H1 (cell line): Measurements from ENCODE around the gene PECR. TPM values are rescaled to one million over a fixed set of nuclear protein-coding genes. Genes with fewer than 3 reads are reported as not detected.

Source experiments
- RFX5 ChIP-seq: IDR thresholded peaks from 2 replicates; pipeline ENCODE4 v1.6.1; 2011; ENCODE audit warnings: low read depth, low read length, improper control_type of control experiment, borderline replicate concordance
- SAP30 ChIP-seq: fragments of 300-600 bp; sonication (generic); IDR thresholded peaks from 2 replicates; pipeline ENCODE4 v1.7.1; 2012; ENCODE audit warnings: low read length, moderate library complexity, mild to moderate bottlenecking, inconsistent platforms; ENCODE audit not compliant: insufficient read depth, insufficient replicate concordance
- SIX5 ChIP-seq: IDR thresholded peaks from 2 replicates; pipeline ENCODE4 v1.6.1; 2011; ENCODE audit warnings: mild to moderate bottlenecking, low read depth, low read length
- SP2 ChIP-seq: IDR thresholded peaks from 2 replicates; pipeline ENCODE4 v1.6.1; 2012; ENCODE audit warnings: mild to moderate bottlenecking, low read length, inconsistent platforms
- SUZ12 ChIP-seq: fragments of 200-600 bp; sonication (generic); IDR thresholded peaks from 2 replicates; pipeline ENCODE4 v1.6.1; 2012; ENCODE audit warnings: mild to moderate bottlenecking, inconsistent platforms, low read length, moderate library complexity, mixed read lengths
- polyA plus RNA-seq, 7 experiments: library from polyadenylated mRNA; depleted of rRNA in 3 of 7; stranded (reverse) in 5 of 7; unstranded in 2 of 7; fragments of >200 nt in 5 of 7; fragments of 200-250 nt in 2 of 7; gene quantifications; 1 replicate in 5 of 7; 2 replicates in 1 of 7; 4 replicates in 1 of 7; pipeline versions ENCODE4 v1.2.1 to v1.2.3, GENCODE V29; 2011 to 2013; ENCODE audit warnings: missing spikeins in 2 of 7, mixed read lengths in 2 of 7
- total RNA-seq: library from RNA; stranded (reverse); fragmentation: NEBNext Ultra II Directional; extraction: Animal tissue kit (Norgen Biotek cat#: 25700); gene quantifications from 2 replicates; pipeline ENCODE4 v1.2.1, GENCODE V29; 2021

Gene PECR
- total and polyA plus RNA-seq, 2 of the 8 experiments (the other 6 are each of a cell fraction or from before 2014, with no cell fraction given), result 15.9 to 19.2 TPM

- TF ChIP-seq SAP30, result no peak
- no peak for TF ChIP-seq SIX5
- no peak for TF ChIP-seq SUZ12
- no peak for TF ChIP-seq SP2
- no peak for TF ChIP-seq RFX5
- TF ChIP-seq, all 59 proteins: peak for 0
Observed at GRCh38 chr2:216043949-216044348, 37.7 kb downstream of the PECR start (continued).
